ENCODE results near the gene LPIN1.

DNA sequence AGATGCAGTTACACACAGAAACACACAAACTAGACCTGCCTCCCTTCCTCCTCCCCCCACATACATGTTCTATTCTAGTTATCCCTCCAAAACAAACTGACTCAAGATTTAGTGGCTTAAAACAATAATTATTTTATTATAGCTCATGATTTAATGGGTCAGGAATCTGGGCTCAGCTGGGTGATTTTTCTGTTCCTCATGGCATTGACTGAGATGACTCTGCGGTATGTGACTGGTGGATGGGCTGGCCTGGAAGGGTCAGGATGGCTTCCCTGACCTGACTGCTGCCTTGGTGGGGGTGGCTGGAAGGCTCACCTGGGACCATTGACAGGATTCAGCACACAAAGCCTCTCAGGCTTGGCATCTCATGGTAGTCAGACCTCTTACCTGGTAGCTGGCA is 42.7 kb upstream of the LPIN1 start:
- TF ChIP-seq GTF2I (CRISPR knock-in tag; conservative IDR thresholded peaks at IDR 0.05) (no peak), CTCF (IDR thresholded peaks at IDR 0.05) (no peak), GABPB1 (CRISPR knock-in tag; IDR thresholded peaks at IDR 0.05) (no peak), ZMAT4 (CRISPR knock-in tag; IDR thresholded peaks at IDR 0.05) (no peak), IRF2 (CRISPR knock-in tag; IDR thresholded peaks at IDR 0.05; ENCODE audit: borderline replicate concordance, low read depth) (no peak), MYBL2 (CRISPR knock-in tag; IDR thresholded peaks at IDR 0.05) (no peak), TEAD4 (CRISPR knock-in tag; IDR thresholded peaks at IDR 0.05) (no peak), FOXP1 (CRISPR knock-in tag; IDR thresholded peaks at IDR 0.05; ENCODE audit: borderline replicate concordance) (no peak), ZNF423 (CRISPR knock-in tag; IDR thresholded peaks at IDR 0.05) (no peak), ESRRA (CRISPR knock-in tag; IDR thresholded peaks at IDR 0.05; ENCODE audit: borderline replicate concordance) (no peak), ARID4B (CRISPR knock-in tag; IDR thresholded peaks at IDR 0.05; ENCODE audit: borderline replicate concordance) (no peak)
- TF ChIP-seq, protein P1, sequence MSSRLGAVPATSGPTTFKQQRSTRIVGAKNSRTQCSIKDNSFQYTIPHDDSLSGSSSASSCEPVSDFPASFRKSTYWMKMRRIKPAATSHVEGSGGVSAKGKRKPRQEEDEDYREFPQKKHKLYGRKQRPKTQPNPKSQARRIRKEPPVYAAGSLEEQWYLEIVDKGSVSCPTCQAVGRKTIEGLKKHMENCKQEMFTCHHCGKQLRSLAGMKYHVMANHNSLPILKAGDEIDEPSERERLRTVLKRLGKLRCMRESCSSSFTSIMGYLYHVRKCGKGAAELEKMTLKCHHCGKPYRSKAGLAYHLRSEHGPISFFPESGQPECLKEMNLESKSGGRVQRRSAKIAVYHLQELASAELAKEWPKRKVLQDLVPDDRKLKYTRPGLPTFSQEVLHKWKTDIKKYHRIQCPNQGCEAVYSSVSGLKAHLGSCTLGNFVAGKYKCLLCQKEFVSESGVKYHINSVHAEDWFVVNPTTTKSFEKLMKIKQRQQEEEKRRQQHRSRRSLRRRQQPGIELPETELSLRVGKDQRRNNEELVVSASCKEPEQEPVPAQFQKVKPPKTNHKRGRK (CRISPR knock-in tag; IDR thresholded peaks at IDR 0.05; ENCODE audit: borderline replicate concordance): no peak
